Stimulated activated memory B cell treated with anti-CD40 and anti-IgM and Interleukin-4, amounts not matched to agents 10 μg/mL and 1 μg/mL and 100 μg/mL, for 72 hours (primary cell): ENCODE data around the gene ROCK1.

ENCODE experiments used
- ATAC-seq: fragments of 150-1000 bp; cut with Tn5 transposase; 2 replicates; pipeline ENCODE4 v1.10.0; 2021
- H3K27ac Mint-ChIP-seq: one replicate; pipeline ENCODE4 v1.8.0; 2022; ENCODE audit warnings: mild to moderate bottlenecking, mixed read lengths
- H3K27me3 Mint-ChIP-seq: one replicate; pipeline ENCODE4 v1.8.0; 2022; ENCODE audit warnings: mixed read lengths
- H3K36me3 Mint-ChIP-seq: one replicate; pipeline ENCODE4 v1.8.0; 2022; ENCODE audit warnings: mixed read lengths
- H3K4me1 Mint-ChIP-seq: one replicate; pipeline ENCODE4 v1.8.0; 2022; ENCODE audit warnings: mixed read lengths
- H3K4me3 Mint-ChIP-seq: one replicate; pipeline ENCODE4 v1.8.0; 2022; ENCODE audit warnings: mild to moderate bottlenecking, moderate library complexity, mixed read lengths
- H3K9me3 Mint-ChIP-seq: one replicate; pipeline ENCODE4 v1.8.0; 2022; ENCODE audit warnings: mixed read lengths

ROCK1 gene

GRCh38 chr18:21084511-21085078 is 27.0 kb downstream of the ROCK1 start:
- no peak overlapping the region for H3K4me3 Mint-ChIP-seq
- H3K4me1 Mint-ChIP-seq = peaks cover 80% of the 10 kb centered on the region
- H3K27me3 Mint-ChIP-seq = no peaks in the 10 kb centered on the region
- no peak overlapping the region for H3K27ac Mint-ChIP-seq
- peaks cover 58% of the 10 kb centered on the region for H3K36me3 Mint-ChIP-seq
- peaks cover 10% of the 10 kb centered on the region for H3K9me3 Mint-ChIP-seq
- ATAC-seq = no peak

GRCh38 chr18:21083017-21083416 is 28.6 kb downstream of the ROCK1 start:
- Mint-ChIP-seq H3K27ac (no peak overlapping the region), H3K27me3 (no peaks in the 10 kb centered on the region), H3K9me3 (peaks cover 10% of the 10 kb centered on the region), H3K36me3 (peaks cover 57% of the 10 kb centered on the region), H3K4me3 (no peak overlapping the region), H3K4me1 (peaks cover 91% of the 10 kb centered on the region)
- no peak for ATAC-seq

- Mint-ChIP-seq H3K27ac (no peak overlapping the region), H3K4me1 (peaks cover 86% of the 10 kb centered on the region), H3K4me3 (no peak overlapping the region), H3K27me3 (no peaks in the 10 kb centered on the region), H3K36me3 (peaks cover 47% of the 10 kb centered on the region), H3K9me3 (peaks cover 5% of the 10 kb centered on the region)
- no peak for ATAC-seq
Observed at GRCh38 chr18:21081426-21081825, 30.2 kb downstream of the ROCK1 start.

GRCh38 chr18:21080576-21080975 is 31.0 kb downstream of the ROCK1 start:
- Mint-ChIP-seq H3K27me3 (no peaks in the 10 kb centered on the region), H3K4me3 (no peak overlapping the region), H3K4me1 (peaks cover 91% of the 10 kb centered on the region), H3K27ac (peak overlapping the region; percentile 35), H3K9me3 (peaks cover 5% of the 10 kb centered on the region), H3K36me3 (peaks cover 47% of the 10 kb centered on the region)
- no peak for ATAC-seq

DNA sequence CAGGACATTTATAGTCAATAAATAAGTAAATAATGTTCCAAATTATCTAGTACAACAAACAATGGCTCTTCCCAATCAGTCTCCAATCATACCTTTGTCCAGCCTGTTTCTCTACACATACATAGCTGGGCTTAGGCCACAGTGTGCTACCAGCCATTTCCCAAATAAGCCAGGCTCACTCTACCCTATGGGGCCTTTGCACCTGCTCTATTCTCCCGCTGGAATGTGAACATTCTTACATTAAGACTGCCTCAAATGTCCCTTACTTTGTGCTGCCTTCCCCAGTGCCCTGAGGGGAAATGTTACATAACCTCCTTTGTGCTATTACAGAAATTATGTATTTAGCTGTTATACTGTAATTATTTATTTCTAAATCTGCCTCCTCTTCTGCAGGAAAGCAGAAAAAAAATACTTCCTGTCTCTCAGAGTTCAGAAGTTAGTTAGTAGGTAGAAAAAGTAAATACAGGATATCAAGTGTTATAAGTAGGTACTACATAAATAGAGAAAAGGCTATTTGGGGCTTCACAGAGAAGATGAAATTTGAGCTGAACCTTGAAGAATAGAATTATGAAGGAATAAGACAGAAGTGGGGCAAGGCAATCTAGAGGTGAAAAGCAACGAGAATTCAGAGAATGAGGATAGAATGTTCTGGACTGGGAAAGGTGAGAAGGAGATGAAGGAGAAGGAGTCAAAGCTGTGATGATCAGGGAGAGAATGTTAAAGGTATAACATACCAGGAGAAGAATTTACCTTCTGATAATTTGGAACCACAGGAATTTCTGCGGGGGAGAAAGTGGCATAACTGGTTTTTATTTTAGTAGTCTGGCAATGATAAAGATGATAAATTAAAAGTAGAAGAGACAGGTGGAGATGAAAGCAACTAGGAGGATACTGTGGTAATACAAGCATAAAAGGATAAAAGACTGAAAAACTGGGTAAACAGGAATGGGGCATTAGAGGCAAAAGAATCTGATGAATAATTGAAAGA is 37.0 kb downstream of the ROCK1 start:
- no peaks in the 10 kb centered on the region for H3K36me3 Mint-ChIP-seq
- H3K4me1 Mint-ChIP-seq = peaks cover 72% of the 10 kb centered on the region
- no peak overlapping the region for H3K4me3 Mint-ChIP-seq
- ATAC-seq = no peak
- H3K9me3 Mint-ChIP-seq = no peaks in the 10 kb centered on the region
- peak overlapping the region; percentile 1 for H3K27ac Mint-ChIP-seq
- H3K27me3 Mint-ChIP-seq = no peaks in the 10 kb centered on the region

DNA sequence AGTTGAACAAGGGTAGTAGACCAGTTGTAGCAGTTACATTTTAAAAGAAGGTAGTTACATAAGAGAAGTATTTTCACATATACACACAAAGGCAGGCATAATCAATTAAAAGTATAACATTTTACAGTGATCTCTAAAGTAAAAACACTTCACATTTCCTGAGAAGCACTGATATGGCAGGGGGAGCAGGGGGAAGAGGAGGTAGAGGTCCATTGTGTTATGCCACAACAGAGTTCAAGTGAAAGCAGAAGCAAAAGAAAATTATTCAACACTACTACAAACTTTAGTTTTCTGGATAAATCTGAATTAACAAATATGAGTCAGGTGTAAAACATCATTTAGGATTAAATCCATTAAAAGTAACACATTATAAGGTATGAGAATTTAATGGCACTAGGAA is 38.4 kb downstream of the ROCK1 start:
- Mint-ChIP-seq H3K27me3 (no peaks in the 10 kb centered on the region), H3K9me3 (no peaks in the 10 kb centered on the region), H3K4me1 (peaks cover 59% of the 10 kb centered on the region), H3K27ac (no peak overlapping the region), H3K36me3 (peaks cover 2% of the 10 kb centered on the region), H3K4me3 (no peak overlapping the region)
- no peak for ATAC-seq

GRCh38 chr18:21071071-21071470 is 40.5 kb downstream of the ROCK1 start:
- no peak for ATAC-seq
- H3K4me3 Mint-ChIP-seq = no peak overlapping the region
- no peak overlapping the region for H3K27ac Mint-ChIP-seq
- no peaks in the 10 kb centered on the region for H3K27me3 Mint-ChIP-seq
- peaks cover 7% of the 10 kb centered on the region for H3K36me3 Mint-ChIP-seq
- H3K4me1 Mint-ChIP-seq = peaks cover 46% of the 10 kb centered on the region
- H3K9me3 Mint-ChIP-seq = no peaks in the 10 kb centered on the region

DNA sequence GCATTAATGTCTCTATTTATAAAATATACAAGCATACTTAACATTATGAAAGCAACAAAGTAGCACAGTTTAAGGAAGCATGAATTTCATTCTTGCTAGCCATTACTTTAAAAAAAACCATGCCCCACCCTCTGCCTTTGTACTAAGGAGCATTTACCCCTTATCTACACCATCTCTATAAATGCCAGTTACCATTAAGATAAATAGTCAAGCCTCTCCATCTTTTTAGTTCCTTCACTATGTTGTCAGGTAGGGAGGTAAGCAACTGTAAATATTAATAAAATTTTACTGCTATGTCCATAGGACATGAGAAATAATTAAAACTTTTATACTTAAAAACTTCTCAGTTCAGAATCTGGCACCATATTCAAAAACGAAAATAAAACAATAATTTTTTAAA is 42.1 kb downstream of the ROCK1 start:
- H3K4me3 Mint-ChIP-seq = no peak overlapping the region
- ATAC-seq = no peak
- peaks cover 34% of the 10 kb centered on the region for H3K4me1 Mint-ChIP-seq
- peaks cover 13% of the 10 kb centered on the region for H3K36me3 Mint-ChIP-seq
- no peaks in the 10 kb centered on the region for H3K27me3 Mint-ChIP-seq
- H3K27ac Mint-ChIP-seq = no peak overlapping the region
- H3K9me3 Mint-ChIP-seq = no peaks in the 10 kb centered on the region

- Mint-ChIP-seq H3K9me3 (no peaks in the 10 kb centered on the region), H3K4me1 (peaks cover 39% of the 10 kb centered on the region), H3K27ac (peak overlapping the region; percentile 23), H3K36me3 (peaks cover 38% of the 10 kb centered on the region), H3K27me3 (no peaks in the 10 kb centered on the region), H3K4me3 (no peak overlapping the region)
- ATAC-seq = no peak
Observed at GRCh38 chr18:21064347-21064746, 47.3 kb downstream of the ROCK1 start.

- Mint-ChIP-seq H3K4me1 (peaks cover 39% of the 10 kb centered on the region), H3K36me3 (peaks cover 39% of the 10 kb centered on the region)
- ATAC-seq = no peak
Observed at GRCh38 chr18:21063011-21063410, 48.6 kb downstream of the ROCK1 start.

DNA sequence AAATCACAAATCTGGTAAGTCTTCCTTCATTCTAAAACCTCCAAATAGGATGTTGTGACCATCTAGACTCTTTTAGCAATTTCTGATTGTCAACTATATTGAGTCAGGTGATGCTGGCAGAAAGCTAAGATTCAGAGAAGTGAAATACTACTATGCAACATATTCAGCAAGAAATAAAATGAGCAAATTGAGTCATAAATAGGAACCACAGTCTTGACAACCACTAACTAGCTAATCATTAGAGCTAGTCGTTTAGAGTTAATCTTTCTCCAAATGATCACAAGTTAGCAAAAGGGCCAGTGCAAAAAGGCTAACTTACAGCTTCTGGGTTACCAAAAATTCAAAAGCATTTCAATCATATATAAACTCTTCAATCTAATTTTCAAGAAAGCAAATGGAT is 54.5 kb downstream of the ROCK1 start:
- no peak for ATAC-seq
- no peak overlapping the region for H3K4me3 Mint-ChIP-seq

More at GRCh38 chr18:21063011-21063410, 48.6 kb downstream of the ROCK1 start:
- Mint-ChIP-seq H3K27me3 (no peaks in the 10 kb centered on the region), H3K27ac (peak overlapping the region; percentile 23), H3K4me3 (no peak overlapping the region), H3K9me3 (no peaks in the 10 kb centered on the region)

GRCh38 chr18:21056545-21056944 is 55.1 kb downstream of the ROCK1 start:
- no peaks in the 10 kb centered on the region for H3K9me3 Mint-ChIP-seq
- peaks cover 12% of the 10 kb centered on the region for H3K4me1 Mint-ChIP-seq
- no peak overlapping the region for H3K4me3 Mint-ChIP-seq
- H3K27ac Mint-ChIP-seq = no peak overlapping the region
- H3K36me3 Mint-ChIP-seq = peaks cover 9% of the 10 kb centered on the region
- no peaks in the 10 kb centered on the region for H3K27me3 Mint-ChIP-seq
- no peak for ATAC-seq

More for the DNA sequence above, 54.5 kb downstream of the ROCK1 start:
- H3K27me3 Mint-ChIP-seq = no peaks in the 10 kb centered on the region
- peaks cover 16% of the 10 kb centered on the region for H3K4me1 Mint-ChIP-seq
- H3K36me3 Mint-ChIP-seq = peaks cover 14% of the 10 kb centered on the region
- H3K27ac Mint-ChIP-seq = no peak overlapping the region
- H3K9me3 Mint-ChIP-seq = no peaks in the 10 kb centered on the region

DNA sequence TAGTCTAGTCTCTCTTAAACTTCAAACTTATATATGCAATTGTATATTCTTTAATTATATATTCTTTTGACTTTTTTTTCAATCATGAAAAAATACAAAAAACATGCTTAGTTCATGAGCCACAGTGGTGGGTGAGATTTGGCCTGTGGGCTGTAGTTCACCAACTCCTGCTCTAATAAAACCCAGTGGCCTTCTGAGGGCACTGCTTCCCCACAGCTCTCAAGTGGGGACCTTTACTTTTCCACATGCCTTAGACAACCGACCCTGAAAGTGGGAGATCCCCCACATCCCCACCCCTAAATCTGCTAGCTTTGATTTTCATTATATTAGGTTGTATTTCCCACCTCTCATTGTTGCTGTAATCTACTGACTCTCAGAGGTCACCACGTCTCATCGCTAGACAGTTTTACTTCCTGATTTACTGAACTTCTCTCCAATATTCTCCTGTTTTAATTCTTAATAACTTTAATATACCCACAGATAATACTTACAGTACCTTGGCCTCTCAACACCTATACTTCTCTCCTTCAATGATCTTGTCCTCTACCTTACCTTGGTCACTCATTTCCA is 57.3 kb downstream of the ROCK1 start:
- peaks cover 10% of the 10 kb centered on the region for H3K36me3 Mint-ChIP-seq
- peaks cover 17% of the 10 kb centered on the region for H3K4me1 Mint-ChIP-seq
- ATAC-seq = no peak
- no peaks in the 10 kb centered on the region for H3K27me3 Mint-ChIP-seq
- H3K4me3 Mint-ChIP-seq = no peak overlapping the region
- H3K9me3 Mint-ChIP-seq = no peaks in the 10 kb centered on the region
- H3K27ac Mint-ChIP-seq = no peak overlapping the region

DNA sequence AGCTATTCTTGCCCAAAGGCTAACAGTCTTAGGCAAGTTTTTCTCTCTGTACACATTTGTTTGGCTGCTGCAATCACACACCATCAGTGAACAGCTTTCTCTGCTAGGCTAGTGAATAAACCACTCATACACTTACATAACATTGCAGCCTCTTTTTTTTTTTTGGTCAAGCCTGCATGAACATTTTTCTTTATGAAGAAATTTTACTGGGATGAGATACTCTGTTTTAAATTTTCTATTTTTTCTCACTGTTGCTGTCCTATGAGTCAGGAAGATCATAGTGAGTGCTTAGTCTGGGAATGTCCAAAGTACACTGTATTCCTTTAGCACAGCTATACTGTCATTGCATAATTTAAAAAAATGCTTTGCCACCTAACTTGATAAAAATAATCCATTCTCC is 58.5 kb downstream of the ROCK1 start:
- no peak for ATAC-seq
- Mint-ChIP-seq H3K36me3 (peaks cover 6% of the 10 kb centered on the region), H3K27me3 (no peaks in the 10 kb centered on the region), H3K4me3 (no peak overlapping the region), H3K9me3 (no peaks in the 10 kb centered on the region), H3K27ac (no peak overlapping the region), H3K4me1 (peaks cover 13% of the 10 kb centered on the region)

DNA sequence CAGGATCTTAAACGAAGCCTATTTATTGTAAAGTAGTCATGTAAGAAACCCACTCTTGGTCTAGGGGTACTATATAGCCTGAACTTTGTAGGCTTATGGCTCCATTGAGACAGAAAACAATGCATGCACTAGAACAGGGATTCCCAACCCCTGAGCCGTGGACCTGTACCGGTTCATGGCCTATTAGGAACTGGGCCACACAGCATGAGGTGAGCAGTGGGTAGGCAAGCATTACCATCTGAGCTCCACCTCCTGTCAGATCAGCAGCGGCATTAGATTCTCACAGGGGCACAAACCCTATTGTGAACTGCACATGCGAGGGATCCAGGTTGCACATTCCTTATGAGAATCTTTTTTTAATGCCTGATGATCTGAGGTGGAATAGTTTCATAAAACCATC is 59.2 kb downstream of the ROCK1 start:
- Mint-ChIP-seq H3K4me3 (no peak overlapping the region), H3K27ac (no peak overlapping the region), H3K36me3 (peaks cover 12% of the 10 kb centered on the region), H3K9me3 (no peaks in the 10 kb centered on the region), H3K4me1 (peaks cover 13% of the 10 kb centered on the region), H3K27me3 (no peaks in the 10 kb centered on the region)
- ATAC-seq = no peak
